GM12801 (cell line): ENCODE data around the gene TOR1B.

Experiments
- CTCF ChIP-seq: IDR thresholded peaks from one replicate; pipeline ENCODE4 v1.5.1; 2011; ENCODE audit warnings: control low read depth; ENCODE audit not compliant: insufficient read length; ENCODE audit errors: extremely low read depth

Gene TOR1B

GRCh38 chr9:129761901-129762369, 41.0 kb upstream of the TOR1B start:
- TF ChIP-seq CTCF, result no peak

- no peak for TF ChIP-seq CTCF
These were observed 39.7 kb upstream of the TOR1B start for GRCh38 chr9:129762985-129763926.

- TF ChIP-seq CTCF, result no peak
These were observed 37.1 kb upstream of the TOR1B start for GRCh38 chr9:129765764-129766317.

- TF ChIP-seq CTCF, result no peak
These were observed 34.5 kb upstream of the TOR1B start for GRCh38 chr9:129768486-129768885.

GRCh38 chr9:129769669-129770068, 33.3 kb upstream of the TOR1B start:
- TF ChIP-seq CTCF, result no peak

- TF ChIP-seq CTCF, result no peak
These were observed 32.2 kb upstream of the TOR1B start for GRCh38 chr9:129770741-129771140.

GRCh38 chr9:129773262-129774048, 29.5 kb upstream of the TOR1B start:
- TF ChIP-seq CTCF, result no peak
